DOHH2 (cell line): Measurements from ENCODE around the gene HPSE2.

Experiments used
- CTCF ChIP-seq: fragments of 200-600 bp; sonication (generic); IDR thresholded peaks from one replicate; pipeline ENCODE4 v1.5.1; 2014; ENCODE audit warnings: antibody characterized with exemption, mild to moderate bottlenecking, low read depth, low read length; ENCODE audit not compliant: poor library complexity, severe bottlenecking
- EZH2phosphoT487 ChIP-seq: fragments of 200-600 bp; sonication (generic); IDR thresholded peaks from 2 replicates; pipeline ENCODE4 v1.6.1; 2017; ENCODE audit warnings: borderline replicate concordance, mild to moderate bottlenecking, antibody characterized with exemption, low read length, moderate library complexity, mixed read lengths

DNA sequence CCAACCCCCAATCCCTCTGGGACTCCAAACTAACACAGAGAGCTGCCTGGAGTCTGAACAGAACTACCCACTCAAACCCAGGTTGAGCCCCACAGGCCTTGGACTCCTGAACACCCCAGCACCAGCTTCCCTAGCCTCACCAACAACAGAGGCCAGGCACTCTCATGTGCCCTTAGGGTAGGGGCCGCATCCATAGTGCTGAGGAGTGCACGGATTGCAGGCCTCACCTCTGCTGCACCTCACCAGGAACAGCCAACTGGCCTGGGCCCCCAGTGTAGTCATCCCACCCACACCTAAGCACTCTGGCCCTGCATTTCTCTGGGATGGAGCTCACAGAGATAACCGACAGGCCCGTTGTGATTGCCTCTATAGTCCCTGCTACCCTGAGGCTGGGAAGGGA, 194.2 kb downstream of the HPSE2 start:
- no peak for TF ChIP-seq CTCF
- no peak for TF ChIP-seq EZH2phosphoT487
